ENCODE measurements around the gene CTRL. TPM values are rescaled to one million over a fixed set of nuclear protein-coding genes. Genes with fewer than 3 reads are reported as not detected.
A peak's percentile ranks its signal among the peaks of the same experiment; 100 is the strongest.

The CTRL gene
- total and polyA plus RNA-seq, 8 donors, result 0.50 to 7.1 (median 5.3) TPM; not detected in 1

DNA sequence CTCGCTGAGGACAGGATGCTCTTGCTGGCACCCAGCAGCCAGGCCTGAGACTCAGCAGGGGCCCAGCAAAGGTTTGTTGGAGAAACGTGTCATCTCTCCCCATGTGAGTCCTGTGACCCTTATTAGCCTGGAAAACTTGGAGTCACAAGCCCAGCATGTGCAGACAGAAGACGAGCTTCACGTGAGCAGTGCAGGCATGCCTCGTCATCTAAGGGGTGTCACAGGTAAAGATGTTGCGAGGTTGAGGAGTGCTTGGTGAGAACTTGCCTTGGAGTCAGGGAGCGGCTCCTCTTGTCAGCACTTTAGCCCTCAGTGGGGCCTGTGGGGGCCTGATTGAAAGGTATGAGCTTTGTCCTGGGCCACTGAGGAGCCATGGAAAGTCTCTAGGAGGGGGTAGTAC is 2.1 kb upstream of the CTRL start:
- peaks cover 7 to 25% of the 10 kb centered on the region in 2 donors for H3K4me1 ChIP-seq
- no peak overlapping the region for H3K4me3 ChIP-seq
- TF ChIP-seq, protein P1, sequence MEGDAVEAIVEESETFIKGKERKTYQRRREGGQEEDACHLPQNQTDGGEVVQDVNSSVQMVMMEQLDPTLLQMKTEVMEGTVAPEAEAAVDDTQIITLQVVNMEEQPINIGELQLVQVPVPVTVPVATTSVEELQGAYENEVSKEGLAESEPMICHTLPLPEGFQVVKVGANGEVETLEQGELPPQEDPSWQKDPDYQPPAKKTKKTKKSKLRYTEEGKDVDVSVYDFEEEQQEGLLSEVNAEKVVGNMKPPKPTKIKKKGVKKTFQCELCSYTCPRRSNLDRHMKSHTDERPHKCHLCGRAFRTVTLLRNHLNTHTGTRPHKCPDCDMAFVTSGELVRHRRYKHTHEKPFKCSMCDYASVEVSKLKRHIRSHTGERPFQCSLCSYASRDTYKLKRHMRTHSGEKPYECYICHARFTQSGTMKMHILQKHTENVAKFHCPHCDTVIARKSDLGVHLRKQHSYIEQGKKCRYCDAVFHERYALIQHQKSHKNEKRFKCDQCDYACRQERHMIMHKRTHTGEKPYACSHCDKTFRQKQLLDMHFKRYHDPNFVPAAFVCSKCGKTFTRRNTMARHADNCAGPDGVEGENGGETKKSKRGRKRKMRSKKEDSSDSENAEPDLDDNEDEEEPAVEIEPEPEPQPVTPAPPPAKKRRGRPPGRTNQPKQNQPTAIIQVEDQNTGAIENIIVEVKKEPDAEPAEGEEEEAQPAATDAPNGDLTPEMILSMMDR (IDR thresholded peaks at IDR 0.05), result no peak
- no peak for DNase-seq
- H3K9me3 ChIP-seq, result no peaks in the 10 kb centered on the region
- no peaks in the 10 kb centered on the region for H3K27me3 ChIP-seq
- intact Hi-C loops (cut with DNase I), result no loop called here
- H3K36me3 ChIP-seq, result peaks cover 0 to 64% of the 10 kb centered on the region in 2 donors
- ATAC-seq, result no peak
- no peak overlapping the region for H3K27ac ChIP-seq

DNA sequence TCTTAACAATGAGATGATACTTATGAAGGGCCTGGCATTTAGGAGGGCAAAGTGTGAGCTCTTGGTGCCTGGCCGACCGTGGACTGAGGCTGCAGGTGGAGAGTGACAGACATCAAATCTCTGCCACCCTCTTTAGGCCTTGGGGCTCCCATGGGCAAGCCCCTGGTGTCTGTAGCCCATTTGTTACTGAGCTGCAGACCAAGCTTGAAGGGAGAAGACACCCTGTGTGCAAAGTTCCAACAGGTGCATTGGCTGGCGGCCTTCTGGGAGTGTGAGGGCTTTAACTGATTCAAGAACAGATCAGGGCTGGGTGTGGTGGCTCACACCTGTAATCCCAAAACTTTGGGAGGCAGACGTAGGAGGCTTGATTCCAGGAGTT is 789 bp upstream of the CTRL start:
- no peaks in the 10 kb centered on the region for H3K27me3 ChIP-seq
- H3K36me3 ChIP-seq, result peaks cover 0 to 74% of the 10 kb centered on the region in 2 donors
- no peak overlapping the region for H3K4me3 ChIP-seq
- peaks cover 6 to 23% of the 10 kb centered on the region in 2 donors for H3K4me1 ChIP-seq
- DNase-seq, result no peak
- H3K27ac ChIP-seq, result no peak overlapping the region
- intact Hi-C loops (cut with DNase I), result no loop called here
- H3K9me3 ChIP-seq, result no peaks in the 10 kb centered on the region
- TF ChIP-seq, protein P1 (IDR thresholded peaks at IDR 0.05), result no peak
- ATAC-seq, result no peak

DNA sequence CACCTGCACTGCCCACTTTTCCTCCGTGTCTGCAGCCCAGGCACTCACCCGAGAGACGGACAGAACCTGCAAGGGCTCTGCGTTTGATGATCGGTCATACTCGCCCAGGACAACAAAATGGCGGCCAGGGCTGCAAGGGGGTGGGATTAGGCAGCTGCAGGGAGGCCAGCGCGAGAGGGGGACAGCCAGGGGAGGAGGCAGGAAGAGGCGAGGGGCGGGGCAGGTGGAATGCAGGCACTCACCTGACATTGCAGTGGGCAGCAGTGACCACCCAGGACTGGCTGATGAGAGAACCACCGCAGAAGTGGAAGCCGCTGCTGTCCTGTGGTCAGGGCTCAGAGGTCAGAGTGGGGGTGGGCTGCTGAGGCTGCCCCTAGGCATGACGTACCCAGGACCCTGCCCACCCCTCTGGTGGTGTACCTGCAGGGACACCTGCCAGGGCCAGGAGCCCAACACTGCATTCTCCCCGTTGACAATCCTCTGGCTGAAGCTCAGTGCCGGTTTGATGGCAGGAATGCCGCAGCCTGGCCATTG is 917 bp downstream of the CTRL start:
- no peaks in the 10 kb centered on the region for H3K9me3 ChIP-seq
- no peaks in the 10 kb centered on the region for H3K27me3 ChIP-seq
- TF ChIP-seq, protein P1 (IDR thresholded peaks at IDR 0.05), result no peak
- ATAC-seq, result no peak
- peaks cover 0 to 26% of the 10 kb centered on the region in 2 donors for H3K4me1 ChIP-seq
- no peak for DNase-seq
- intact Hi-C loops (cut with DNase I), result no loop called here
- H3K27ac ChIP-seq, result no peak overlapping the region
- peaks cover 0 to 77% of the 10 kb centered on the region in 2 donors for H3K36me3 ChIP-seq
- H3K4me3 ChIP-seq, result no peak overlapping the region

DNA sequence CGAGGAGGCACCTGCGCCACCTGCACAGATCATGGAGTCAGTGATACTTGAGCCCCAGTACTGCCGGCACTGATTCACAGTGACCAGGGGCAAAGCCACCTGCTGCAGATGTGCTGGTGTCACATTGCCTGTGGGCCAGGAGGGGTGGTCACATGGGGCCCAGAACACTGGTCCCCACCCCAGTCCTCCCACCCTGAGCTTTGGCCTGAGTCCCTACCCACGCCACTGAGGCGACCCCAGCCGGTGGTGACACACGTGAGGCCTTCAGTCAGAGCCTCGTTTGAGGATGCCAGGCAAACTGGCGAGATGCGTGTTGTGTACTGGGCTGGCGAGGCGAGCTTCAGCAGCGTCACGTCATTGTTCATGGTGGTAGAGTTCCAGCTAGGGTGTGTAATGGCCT is 1.5 kb downstream of the CTRL start:
- Histone ChIP-seq H3K4me3 (no peak overlapping the region), H3K27me3 (no peaks in the 10 kb centered on the region), H3K36me3 (peaks cover 0 to 75% of the 10 kb centered on the region in 2 donors), H3K27ac (no peak overlapping the region), H3K9me3 (no peaks in the 10 kb centered on the region), H3K4me1 (peaks cover 0 to 26% of the 10 kb centered on the region in 2 donors)
- intact Hi-C loops (cut with DNase I), result no loop called here
- ATAC-seq, result no peak
- TF ChIP-seq, protein P1 (IDR thresholded peaks at IDR 0.05), result no peak
- DNase-seq, result no peak

DNA sequence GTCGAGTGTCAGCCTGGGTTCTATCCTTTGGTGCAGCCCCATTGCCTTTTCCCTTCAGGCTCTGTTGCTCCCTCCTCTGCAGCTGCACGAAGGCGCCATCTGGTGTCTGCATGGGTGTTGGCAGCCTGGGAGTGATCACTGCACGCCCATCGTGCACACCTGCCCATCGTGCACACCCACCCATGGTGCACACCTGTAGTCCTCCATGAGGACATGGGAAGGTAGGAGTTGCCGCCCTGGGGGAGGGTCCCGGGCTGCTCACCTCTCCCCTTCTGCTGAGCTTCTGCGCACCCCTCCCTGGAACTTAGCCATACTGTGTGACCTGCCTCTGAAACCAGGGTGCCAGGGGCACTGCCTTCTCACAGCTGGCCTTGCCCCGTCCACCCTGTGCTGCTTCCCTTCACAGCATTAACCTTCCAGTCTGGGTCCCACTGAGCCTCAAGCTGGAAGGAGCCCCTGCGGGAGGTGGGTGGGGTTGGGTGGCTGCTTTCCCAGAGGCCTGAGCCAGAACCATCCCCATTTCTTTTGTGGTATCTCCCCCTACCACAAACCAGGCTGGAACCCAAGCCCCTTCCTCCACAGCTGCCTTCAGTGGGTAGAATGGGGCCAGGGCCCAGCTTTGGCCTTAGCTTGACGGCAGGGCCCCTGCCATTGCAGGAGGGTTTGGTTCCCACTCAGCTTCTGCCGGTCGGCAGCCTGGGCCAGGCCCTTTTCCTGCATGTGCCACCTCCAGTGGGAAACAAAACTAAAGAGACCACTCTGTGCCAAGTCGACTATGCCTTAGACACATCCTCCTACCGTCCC is 2.9 kb downstream of the CTRL start:
- Histone ChIP-seq H3K36me3 (peaks cover 0 to 61% of the 10 kb centered on the region in 2 donors), H3K9me3 (no peaks in the 10 kb centered on the region), H3K27ac (no peak overlapping the region), H3K27me3 (no peaks in the 10 kb centered on the region), H3K4me1 (peaks cover 0 to 17% of the 10 kb centered on the region in 2 donors), H3K4me3 (no peak overlapping the region)
- ATAC-seq (peak; percentile 79), DNase-seq (peak; percentile 37 to 90 (median 66))
- intact Hi-C loops (cut with DNase I), result loop anchor here in 1 of 2 donors (5.0 to 10.0 kb wide), 3 partner anchors 46 to 254 kb away; partner anchors contain the start of gene NRN1L
- TF ChIP-seq, protein P1 (IDR thresholded peaks at IDR 0.05), result peak; percentile 73 to 85
